NCI-H774 (cell line): ENCODE results near the gene IFNA5.
A peak's percentile ranks its signal among the peaks of the same experiment; 100 is the strongest.

Experiments
- DNase-seq: peaks from one replicate; lab custom pipeline; 2025; lab: John Stamatoyannopoulos, UW

The IFNA5 gene

GRCh38 chr9:21305213-21305612, at the start of gene IFNA5:
TSS of gene IFNA5 (minus strand) at chr9:21305313. CDS start at chr9:21305256, 57 bp downstream.
- no peak for DNase-seq

GRCh38 chr9:21350787-21351186, 45.7 kb upstream of the IFNA5 start, which contains the start of gene IFNA6:
TSS of gene IFNA6 (minus strand) at chr9:21350887. CDS start at chr9:21350887, 0 bp downstream.
- DNase-seq: no peak

GRCh38 chr9:21348430-21348970, 43.4 kb upstream of the IFNA5 start:
- no peak for DNase-seq

- no peak for DNase-seq
These were observed 35.6 kb upstream of the IFNA5 start for GRCh38 chr9:21340735-21341134.

- DNase-seq: no peak
These were observed 31.3 kb upstream of the IFNA5 start for GRCh38 chr9:21336457-21336856.

GRCh38 chr9:21334701-21335632, 29.9 kb upstream of the IFNA5 start, which contains the start of gene KLHL9:
TSS of gene KLHL9 (minus strand) at chr9:21335404. CDS start at chr9:21334859, 545 bp downstream.
- DNase-seq: peak; percentile 92

- no peak for DNase-seq
These were observed 28.1 kb upstream of the IFNA5 start for GRCh38 chr9:21333226-21333625.

GRCh38 chr9:21331676-21332402, 26.7 kb upstream of the IFNA5 start:
- no peak for DNase-seq

GRCh38 chr9:21326526-21327139, 21.5 kb upstream of the IFNA5 start:
- DNase-seq: peak; percentile 49

GRCh38 chr9:21324047-21324446, 18.9 kb upstream of the IFNA5 start:
- DNase-seq: no peak

GRCh38 chr9:21322911-21323461, 17.9 kb upstream of the IFNA5 start:
- DNase-seq: no peak

GRCh38 chr9:21320465-21320864, 15.4 kb upstream of the IFNA5 start:
- DNase-seq: no peak

GRCh38 chr9:21317956-21318923, 13.1 kb upstream of the IFNA5 start:
- peak; percentile 45 for DNase-seq

- DNase-seq: no peak
These were observed 11.7 kb upstream of the IFNA5 start for GRCh38 chr9:21316860-21317259.

- no peak for DNase-seq
These were observed 11.1 kb upstream of the IFNA5 start for GRCh38 chr9:21316032-21316842.

- DNase-seq: no peak
These were observed 9.0 kb upstream of the IFNA5 start for GRCh38 chr9:21314152-21314551.

- DNase-seq: no peak
These were observed 6.8 kb upstream of the IFNA5 start for GRCh38 chr9:21311889-21312288.

- DNase-seq: no peak
These were observed 9.1 kb downstream of the IFNA5 start for GRCh38 chr9:21295992-21296391.

GRCh38 chr9:21294904-21295538, 10.1 kb downstream of the IFNA5 start:
- no peak for DNase-seq
